HG02642 (cell line): ENCODE results near the gene MRPS11.
"Not testable (repeated sequence)": the region's sequence is repeated elsewhere in the genome, so short reads cannot be mapped to it uniquely, and the experiment has no call there.

ENCODE experiments used
- ATAC-seq: cut with Tn5 transposase; IDR thresholded peaks from one replicate; pipeline ENCODE4 v1.9.1; 2021; ENCODE audit warnings: mild to moderate bottlenecking; ENCODE audit not compliant: unreplicated experiment, poor library complexity

The MRPS11 gene

GRCh38 chr15:88487796-88488523 lies 20.5 kb downstream of the MRPS11 start:
- ATAC-seq = no peak

GRCh38 chr15:88489321-88489720 lies 21.8 kb downstream of the MRPS11 start:
- ATAC-seq = no peak

GRCh38 chr15:88490036-88490435 lies 22.5 kb downstream of the MRPS11 start:
- ATAC-seq = no peak

GRCh38 chr15:88491158-88491557 lies 23.6 kb downstream of the MRPS11 start:
- no peak for ATAC-seq

GRCh38 chr15:88493844-88494243 lies 26.3 kb downstream of the MRPS11 start:
- no peak for ATAC-seq

GRCh38 chr15:88497109-88497765 lies 29.7 kb downstream of the MRPS11 start:
- no peak for ATAC-seq

GRCh38 chr15:88498996-88499395 lies 31.5 kb downstream of the MRPS11 start:
- ATAC-seq = no peak

GRCh38 chr15:88504445-88504844 lies 36.9 kb downstream of the MRPS11 start:
- ATAC-seq = no peak

- ATAC-seq = no peak
These were observed 38.2 kb downstream of the MRPS11 start for GRCh38 chr15:88505721-88506120.

- no peak for ATAC-seq
These were observed 39.1 kb downstream of the MRPS11 start for GRCh38 chr15:88506628-88507027.

GRCh38 chr15:88509321-88509720 lies 41.8 kb downstream of the MRPS11 start:
- ATAC-seq = no peak

- no peak for ATAC-seq
These were observed 42.5 kb downstream of the MRPS11 start for GRCh38 chr15:88509964-88510363.

- no peak for ATAC-seq
These were observed 43.7 kb downstream of the MRPS11 start for GRCh38 chr15:88511161-88511560.

- no peak for ATAC-seq
These were observed 44.6 kb downstream of the MRPS11 start for GRCh38 chr15:88512078-88512477.

GRCh38 chr15:88512601-88513000 lies 45.1 kb downstream of the MRPS11 start:
- no peak for ATAC-seq

GRCh38 chr15:88513195-88513594 lies 45.7 kb downstream of the MRPS11 start:
- no peak for ATAC-seq

- ATAC-seq = no peak
These were observed 51.4 kb downstream of the MRPS11 start for GRCh38 chr15:88518903-88519302.

- not testable (repeated sequence) for ATAC-seq
These were observed 56.6 kb downstream of the MRPS11 start for GRCh38 chr15:88524094-88524493.

GRCh38 chr15:88525418-88525817 lies 57.9 kb downstream of the MRPS11 start:
- no peak for ATAC-seq

GRCh38 chr15:88526247-88526879 lies 58.9 kb downstream of the MRPS11 start:
- ATAC-seq = no peak

GRCh38 chr15:88529021-88529630 lies 61.6 kb downstream of the MRPS11 start:
- ATAC-seq = no peak
